Measurements from ENCODE around the gene CLIP1. TPM values are rescaled to one million over a fixed set of nuclear protein-coding genes. Genes with fewer than 3 reads are reported as not detected.

The CLIP1 gene
- total RNA-seq, 1 donor from 2014 or later: 78.6 TPM

DNA sequence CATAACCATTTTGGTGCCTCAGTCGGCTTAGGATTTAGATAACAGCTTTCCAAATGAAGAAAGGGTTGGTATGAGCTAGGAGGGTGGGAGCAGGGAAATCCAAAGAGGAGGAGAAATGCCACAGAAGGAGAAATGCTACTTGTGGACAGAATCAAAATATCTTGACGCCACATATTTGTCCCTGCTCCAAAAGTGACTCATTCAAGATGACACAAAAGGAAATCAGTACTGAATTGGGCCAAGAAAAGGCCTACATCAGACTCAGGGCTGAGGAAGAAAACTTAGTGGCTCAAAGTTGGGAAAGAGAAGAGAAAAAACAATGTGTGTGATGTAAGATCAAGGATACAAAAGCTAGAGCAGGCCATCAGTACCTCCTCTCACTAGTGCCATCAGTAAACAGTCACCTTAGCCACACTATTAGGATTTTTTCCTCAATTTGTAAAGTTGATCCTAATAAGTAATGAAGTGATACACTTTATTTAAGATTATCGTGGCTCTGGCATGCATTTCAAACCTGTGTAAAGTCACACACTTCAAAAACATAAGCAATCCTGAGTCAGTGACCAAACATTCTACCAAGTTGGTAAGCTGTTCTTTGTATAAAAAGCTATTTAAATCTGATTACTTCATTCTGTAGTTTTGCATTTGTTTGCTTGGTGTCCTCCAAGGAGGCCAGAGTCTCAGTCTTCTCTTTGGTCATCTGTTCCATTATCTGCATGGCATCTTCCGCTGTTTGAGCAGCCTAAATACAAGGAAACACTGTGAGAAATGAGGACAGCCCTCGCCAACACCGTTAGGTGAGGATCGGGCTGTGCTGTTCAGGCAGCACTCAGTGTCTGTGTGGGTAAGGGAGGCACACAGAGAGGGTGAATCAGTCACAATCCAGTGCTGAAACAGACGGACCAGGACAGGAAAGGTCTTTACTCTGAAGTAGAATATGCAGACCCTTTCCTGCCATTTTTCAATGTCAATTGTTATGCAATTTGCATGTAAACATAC, 103.6 kb downstream of the CLIP1 start:
- no peaks in the 10 kb centered on the region for H3K27me3 Mint-ChIP-seq

DNA sequence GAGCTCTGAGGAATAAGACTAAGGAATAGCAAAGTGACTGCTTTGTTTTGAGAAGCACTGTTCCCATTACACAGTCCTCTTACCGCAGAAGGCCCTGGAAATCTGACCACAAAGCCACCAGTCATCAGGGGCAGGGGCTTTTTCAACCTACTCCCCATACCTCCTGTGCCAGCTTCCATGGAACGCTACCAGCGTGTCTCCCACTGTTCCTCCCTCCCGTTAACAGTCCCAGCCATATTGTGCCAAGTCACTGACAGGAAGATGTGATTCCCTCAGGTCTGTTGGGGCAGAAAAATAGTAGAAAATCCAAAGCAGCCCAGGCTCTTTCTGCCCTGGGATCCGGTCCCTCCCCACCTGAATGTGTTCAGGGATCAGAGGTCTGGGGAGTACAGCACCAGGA, 109.5 kb downstream of the CLIP1 start:
- Mint-ChIP-seq H3K4me3 (ENCODE audit: low read depth) (no peak overlapping the region), H3K36me3 (ENCODE audit: insufficient read depth) (peaks cover 20% of the 10 kb centered on the region), H3K4me1 (ENCODE audit: low read depth) (no peaks in the 10 kb centered on the region), H3K9me3 (ENCODE audit: low read depth) (no peaks in the 10 kb centered on the region), H3K27me3 (no peaks in the 10 kb centered on the region), H3K27ac (no peak overlapping the region)
- TF ChIP-seq, protein P1, sequence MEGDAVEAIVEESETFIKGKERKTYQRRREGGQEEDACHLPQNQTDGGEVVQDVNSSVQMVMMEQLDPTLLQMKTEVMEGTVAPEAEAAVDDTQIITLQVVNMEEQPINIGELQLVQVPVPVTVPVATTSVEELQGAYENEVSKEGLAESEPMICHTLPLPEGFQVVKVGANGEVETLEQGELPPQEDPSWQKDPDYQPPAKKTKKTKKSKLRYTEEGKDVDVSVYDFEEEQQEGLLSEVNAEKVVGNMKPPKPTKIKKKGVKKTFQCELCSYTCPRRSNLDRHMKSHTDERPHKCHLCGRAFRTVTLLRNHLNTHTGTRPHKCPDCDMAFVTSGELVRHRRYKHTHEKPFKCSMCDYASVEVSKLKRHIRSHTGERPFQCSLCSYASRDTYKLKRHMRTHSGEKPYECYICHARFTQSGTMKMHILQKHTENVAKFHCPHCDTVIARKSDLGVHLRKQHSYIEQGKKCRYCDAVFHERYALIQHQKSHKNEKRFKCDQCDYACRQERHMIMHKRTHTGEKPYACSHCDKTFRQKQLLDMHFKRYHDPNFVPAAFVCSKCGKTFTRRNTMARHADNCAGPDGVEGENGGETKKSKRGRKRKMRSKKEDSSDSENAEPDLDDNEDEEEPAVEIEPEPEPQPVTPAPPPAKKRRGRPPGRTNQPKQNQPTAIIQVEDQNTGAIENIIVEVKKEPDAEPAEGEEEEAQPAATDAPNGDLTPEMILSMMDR (IDR thresholded peaks at IDR 0.05; ENCODE audit: unreplicated experiment): no peak
- no peak for DNase-seq (ENCODE audit: low spot score, unreplicated experiment)

More for the DNA sequence above, 103.6 kb downstream of the CLIP1 start:
- DNase-seq (ENCODE audit: low spot score, unreplicated experiment): no peak
- Mint-ChIP-seq H3K27ac (no peak overlapping the region), H3K9me3 (ENCODE audit: low read depth) (no peaks in the 10 kb centered on the region), H3K4me1 (ENCODE audit: low read depth) (no peaks in the 10 kb centered on the region), H3K36me3 (ENCODE audit: insufficient read depth) (peaks cover 30% of the 10 kb centered on the region), H3K4me3 (ENCODE audit: low read depth) (no peak overlapping the region)
- TF ChIP-seq, protein P1 (IDR thresholded peaks at IDR 0.05; ENCODE audit: unreplicated experiment): no peak

DNA sequence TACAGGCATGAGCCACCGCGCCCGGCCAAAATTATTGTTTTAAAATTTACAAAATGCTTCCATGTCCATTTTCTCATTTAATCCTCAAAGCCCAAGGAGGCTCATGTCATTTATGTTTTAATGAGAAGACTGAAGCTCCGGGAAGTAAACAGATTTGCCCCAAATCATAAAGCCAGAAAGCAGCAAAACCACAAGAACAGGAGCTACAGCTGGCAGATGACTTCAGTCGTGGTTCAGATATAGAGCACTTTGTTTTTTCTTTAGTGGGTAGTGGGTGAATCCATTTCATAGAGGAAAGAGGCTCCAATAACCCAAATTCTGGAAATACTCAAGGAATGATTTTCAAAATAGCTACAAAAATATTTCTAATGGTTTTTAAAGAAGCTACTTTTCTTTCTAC, 110.8 kb downstream of the CLIP1 start:
- H3K27me3 Mint-ChIP-seq: no peaks in the 10 kb centered on the region
- no peaks in the 10 kb centered on the region for H3K4me1 Mint-ChIP-seq (ENCODE audit: low read depth)
- TF ChIP-seq, protein P1 (IDR thresholded peaks at IDR 0.05; ENCODE audit: unreplicated experiment): no peak
- no peak overlapping the region for H3K4me3 Mint-ChIP-seq (ENCODE audit: low read depth)
- no peaks in the 10 kb centered on the region for H3K9me3 Mint-ChIP-seq (ENCODE audit: low read depth)
- H3K36me3 Mint-ChIP-seq (ENCODE audit: insufficient read depth): peaks cover 17% of the 10 kb centered on the region
- H3K27ac Mint-ChIP-seq: peak overlapping the region; percentile 13
- no peak for DNase-seq (ENCODE audit: low spot score, unreplicated experiment)

DNA sequence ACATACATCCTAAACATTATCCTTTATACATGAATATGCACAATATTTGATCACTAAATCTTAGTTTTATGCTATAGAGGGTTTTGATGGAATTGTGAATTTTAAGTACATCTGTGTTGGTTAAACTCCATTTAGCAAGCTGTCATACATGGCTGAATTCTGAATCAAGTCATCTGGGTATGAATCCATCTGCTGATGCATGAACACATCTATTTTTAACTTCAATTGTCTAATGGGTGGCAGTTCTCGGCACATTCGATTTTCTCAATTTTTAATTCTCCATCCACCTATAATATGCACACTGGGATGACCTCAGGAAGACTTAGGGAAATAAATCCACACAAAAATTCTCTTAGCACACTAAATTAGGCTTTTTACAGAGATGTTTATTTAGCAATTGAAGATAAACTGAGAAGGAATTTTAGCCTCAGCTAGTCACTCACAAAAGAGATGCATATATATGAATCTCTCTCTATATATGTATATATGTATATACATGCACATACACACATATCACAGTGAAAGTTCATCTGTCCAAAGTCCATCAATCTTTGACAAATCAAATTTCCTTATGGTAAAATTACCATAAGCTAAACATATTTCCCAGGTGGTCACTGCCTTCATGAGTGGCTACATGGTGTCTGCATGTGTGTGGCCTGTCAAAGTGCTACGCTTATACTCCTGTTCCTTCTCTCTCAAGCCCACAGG, 111.7 kb downstream of the CLIP1 start:
- Mint-ChIP-seq H3K27ac (no peak overlapping the region), H3K9me3 (ENCODE audit: low read depth) (no peaks in the 10 kb centered on the region), H3K4me1 (ENCODE audit: low read depth) (no peaks in the 10 kb centered on the region), H3K27me3 (no peaks in the 10 kb centered on the region), H3K4me3 (ENCODE audit: low read depth) (no peak overlapping the region), H3K36me3 (ENCODE audit: insufficient read depth) (peaks cover 17% of the 10 kb centered on the region)
- DNase-seq (ENCODE audit: low spot score, unreplicated experiment): no peak
- TF ChIP-seq, protein P1 (IDR thresholded peaks at IDR 0.05; ENCODE audit: unreplicated experiment): no peak

DNA sequence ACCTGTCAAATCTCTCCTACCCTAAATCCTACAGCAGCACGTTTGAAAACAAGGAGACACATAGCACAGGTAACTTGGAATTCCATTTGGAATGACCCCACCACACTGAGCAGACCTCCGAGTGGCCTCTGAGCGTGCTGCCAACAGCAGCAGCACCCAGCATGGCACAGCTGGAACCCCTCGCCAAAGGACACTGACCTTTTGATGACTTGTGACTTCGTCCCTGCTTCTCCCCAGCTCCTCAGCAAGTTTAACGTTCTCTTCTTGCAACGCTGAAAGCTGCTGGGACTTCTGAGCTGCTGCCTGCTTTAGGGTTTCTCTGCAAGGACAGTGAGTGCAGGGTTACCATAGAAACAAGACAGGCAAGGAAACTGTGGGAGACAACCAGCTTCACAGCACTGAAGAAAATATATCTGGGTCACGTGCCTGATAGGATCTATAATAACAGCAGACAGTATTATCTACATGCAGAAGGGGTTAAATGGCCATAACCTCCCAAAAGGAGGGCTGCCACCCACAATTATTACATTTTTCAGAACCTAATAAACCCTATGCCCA, 112.8 kb downstream of the CLIP1 start:
- H3K27me3 Mint-ChIP-seq: no peaks in the 10 kb centered on the region
- no peaks in the 10 kb centered on the region for H3K9me3 Mint-ChIP-seq (ENCODE audit: low read depth)
- H3K27ac Mint-ChIP-seq: no peak overlapping the region
- no peaks in the 10 kb centered on the region for H3K4me1 Mint-ChIP-seq (ENCODE audit: low read depth)
- peaks cover 10% of the 10 kb centered on the region for H3K36me3 Mint-ChIP-seq (ENCODE audit: insufficient read depth)
- no peak overlapping the region for H3K4me3 Mint-ChIP-seq (ENCODE audit: low read depth)
- no peak for DNase-seq (ENCODE audit: low spot score, unreplicated experiment)
- TF ChIP-seq, protein P1 (IDR thresholded peaks at IDR 0.05; ENCODE audit: unreplicated experiment): no peak

Data from progenitor cell of endocrine pancreas (in vitro differentiated cells).